Small intestine (tissue), 16 donors: ENCODE measurements around the gene SEPTIN11. TPM values are rescaled to one million over a fixed set of nuclear protein-coding genes. Genes with fewer than 3 reads are reported as not detected.

Experiments used
- DNase-seq, 2 donors: peaks; one replicate each; pipeline versions ENCODE4 v3.0.0 to v3.0.0-alpha.2; 2013
- FAIRE-seq: peaks from 2 replicates; lab custom pipeline; 2012; peaks lifted over from hg19 to GRCh38; lab: Jason Lieb, UNC
- H3K27ac ChIP-seq, 3 donors: one replicate each; pipeline ENCODE4 v1.5.1; 2013; ENCODE audit warnings: low read length in 2 of 3, mild to moderate bottlenecking in 2 of 3, control low read depth in 1 of 3, inconsistent platforms in 1 of 3, low read depth in 1 of 3, moderate library complexity in 1 of 3
- H3K27me3 ChIP-seq, 3 donors: one replicate each; pipeline ENCODE4 v1.6.1; 2013; ENCODE audit warnings: low read length in 3 of 3, inconsistent platforms in 1 of 3; ENCODE audit not compliant: control insufficient read depth in 3 of 3, insufficient read depth in 3 of 3
- H3K36me3 ChIP-seq, 3 donors: one replicate each; pipeline ENCODE4 v1.6.1; 2013; ENCODE audit warnings: low read length in 3 of 3, inconsistent platforms in 1 of 3, low read depth in 1 of 3, mild to moderate bottlenecking in 1 of 3, moderate library complexity in 1 of 3; ENCODE audit not compliant: control insufficient read depth in 3 of 3, insufficient read depth in 2 of 3
- H3K4me1 ChIP-seq, 3 donors: one replicate each; pipeline ENCODE4 v1.6.1; 2013; ENCODE audit warnings: low read length in 2 of 3, inconsistent platforms in 1 of 3, low read depth in 1 of 3, mild to moderate bottlenecking in 1 of 3, moderate library complexity in 1 of 3; ENCODE audit not compliant: control insufficient read depth in 3 of 3, insufficient read depth in 2 of 3
- H3K4me3 ChIP-seq, 3 donors: one replicate each; pipeline ENCODE4 v1.5.1; 2013; ENCODE audit warnings: low read length in 3 of 3, control low read depth in 1 of 3, inconsistent platforms in 1 of 3, low read depth in 1 of 3, mild to moderate bottlenecking in 1 of 3, moderate library complexity in 1 of 3
- H3K9me3 ChIP-seq, 2 donors: one replicate each; pipeline ENCODE4 v1.6.1; 2013; ENCODE audit warnings: low read depth in 1 of 2, low read length in 1 of 2; ENCODE audit not compliant: control insufficient read depth in 2 of 2, insufficient read depth in 1 of 2
- WGBS, 3 donors: extraction: QIAGEN DNeasy Blood & Tissue Kit; methylation state at CpG; one replicate each; pipeline ENCODE4 v1.1.7; 2013; 5-methylcytosine and 5-hydroxymethylcytosine counted together
- long read RNA-seq, 10 donors: transcript quantifications; one replicate each; lab custom pipeline, GENCODE V29; 2026
- polyA plus RNA-seq, 4 donors: library from polyadenylated mRNA; stranded (reverse) in 3 of 4; unstranded in 1 of 4; fragments of 200-250 nt in 3 of 4; fragments of 120-200 nt in 1 of 4; gene quantifications; one replicate each; pipeline versions ENCODE4 v1.2.1 to v1.2.3, GENCODE V29; 2013
- donor health status: healthy with polysubstance abuse.
- donor health status: control.
- donor health status: control.
- donor health status: Bipolar disorder and iron deficiency.
- donor health status: healthy.

The SEPTIN11 gene
- 10 to 100 TPM; 19.0 to 56.0 (median 27.1) TPM for polyA plus RNA-seq
- long read RNA-seq, donor 1, full-length matches to known transcripts = 14 of 374 reads
- long read RNA-seq, donor 1, partial matches to known transcripts = 337 of 374 reads
- long read RNA-seq, donor 1, other reads (novel, unspliced or antisense) = 23 of 374 reads
- long read RNA-seq, donor 2, full-length matches to known transcripts = 3 of 3 reads
- long read RNA-seq, donor 2, partial matches to known transcripts = 0 of 3 reads
- long read RNA-seq, donor 2, other reads (novel, unspliced or antisense) = 0 of 3 reads
- long read RNA-seq, donor 3, full-length matches to known transcripts = 6 of 271 reads
- long read RNA-seq, donor 3, partial matches to known transcripts = 162 of 271 reads
- long read RNA-seq, donor 3, other reads (novel, unspliced or antisense) = 103 of 271 reads
- long read RNA-seq, donor 4 = 0 reads
- long read RNA-seq, donor 5, partial matches to known transcripts = 0 of 3 reads
- long read RNA-seq, donor 5, other reads (novel, unspliced or antisense) = 0 of 3 reads
- long read RNA-seq, donor 6, transcript SEPT11-203 (9 exons, 2,615 nt) = major isoform, 5 of 5 reads
- long read RNA-seq, donor 6, partial matches to known transcripts = 0 of 5 reads
- long read RNA-seq, donor 6, other reads (novel, unspliced or antisense) = 0 of 5 reads
- long read RNA-seq, donor 7, transcript SEPT11-203 (9 exons, 2,615 nt) = major isoform, 11 of 558 reads
- long read RNA-seq, donor 7, partial matches to known transcripts = 527 of 558 reads
- long read RNA-seq, donor 7, other reads (novel, unspliced or antisense) = 19 of 558 reads
- long read RNA-seq, donor 8, full-length matches to known transcripts = 4 of 28 reads
- long read RNA-seq, donor 8, partial matches to known transcripts = 8 of 28 reads
- long read RNA-seq, donor 8, other reads (novel, unspliced or antisense) = 16 of 28 reads
- long read RNA-seq, donor 9, full-length matches to known transcripts = 3 of 3 reads
- long read RNA-seq, donor 9, partial matches to known transcripts = 0 of 3 reads
- long read RNA-seq, donor 9, other reads (novel, unspliced or antisense) = 0 of 3 reads
- long read RNA-seq, donor 10, full-length matches to known transcripts = 13 of 290 reads
- long read RNA-seq, donor 10, partial matches to known transcripts = 257 of 290 reads
- long read RNA-seq, donor 10, other reads (novel, unspliced or antisense) = 20 of 290 reads

DNA sequence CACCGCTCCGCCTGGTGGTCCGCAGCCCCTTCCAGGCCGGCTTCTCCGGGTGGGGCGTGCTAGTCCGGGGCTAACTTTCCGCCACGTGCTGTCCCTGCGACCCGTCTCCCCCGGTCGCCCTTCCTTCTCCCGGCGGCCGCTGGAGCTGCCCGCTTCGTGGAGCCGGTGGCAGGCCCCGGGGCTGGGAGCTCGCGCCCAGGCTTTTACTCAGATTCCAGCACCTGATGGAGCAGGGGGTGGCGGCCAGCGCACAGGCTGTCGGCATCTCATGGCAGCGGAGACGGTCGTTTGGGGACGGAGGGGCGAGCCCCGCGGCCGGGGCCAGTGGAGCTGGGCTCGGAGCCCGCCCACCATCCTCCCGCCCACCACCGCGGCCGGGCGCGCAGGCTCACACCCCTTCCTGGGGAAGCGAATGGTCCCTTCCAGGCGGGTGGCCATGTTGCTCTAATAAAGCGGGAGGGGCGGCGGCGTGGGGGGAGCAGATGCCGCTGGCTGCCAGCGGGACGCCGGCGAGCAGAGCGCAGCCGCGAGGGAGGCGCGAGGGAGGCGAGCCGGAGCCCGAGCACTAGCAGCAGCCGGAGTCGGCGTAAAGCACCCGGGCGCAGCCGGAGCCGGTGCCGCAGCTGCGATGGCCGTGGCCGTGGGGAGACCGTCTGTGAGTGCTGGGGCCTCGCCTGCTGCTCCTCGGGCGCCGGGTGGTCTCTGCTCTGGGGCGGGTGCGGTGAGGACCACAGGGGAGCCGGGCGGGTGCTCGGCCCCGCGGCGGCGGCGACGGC is at the start of gene SEPTIN11:
Gene SEPTIN11, plus strand, starts transcription at position 477 of the 776 bp plus-strand sequence. Its CDS starts 152 bp downstream, at position 629.
- peaks cover 0 to 3% (median 0%) of the 10 kb centered on the region in 3 donors for H3K27me3 ChIP-seq
- FAIRE-seq = no peak
- H3K4me1 ChIP-seq = peaks cover 0 to 12% (median 9%) of the 10 kb centered on the region in 3 donors

GRCh38 chr4:76902233-76902890 is 47.2 kb upstream of the SEPTIN11 start:
- Histone ChIP-seq H3K4me1 (peaks cover 3 to 5% (median 5%) of the 10 kb centered on the region in 3 donors), H3K27ac (peak overlapping the region in 1 of 3 donors; percentile 6), H3K36me3 (no peaks in the 10 kb centered on the region), H3K27me3 (peaks cover 0 to 16% (median 2%) of the 10 kb centered on the region in 3 donors), H3K4me3 (no peak overlapping the region), H3K9me3 (peaks cover 0 to 10% of the 10 kb centered on the region in 2 donors)
- FAIRE-seq (no peak), DNase-seq (peak; percentile 73 to 85)
- 19 to 51% (median 29%) methylated on average over 3 of the region's 3 CpGs for WGBS, 3 donors

More for the DNA sequence above, at the start of gene SEPTIN11:
- H3K27ac ChIP-seq = peak within 1 kb of the TSS; percentile 71 to 86 (median 85)
- WGBS, 3 donors = 0 to 1% (median 1%) methylated on average over 49 to 87 of the region's 87 CpGs
- no peaks in the 10 kb centered on the region for H3K9me3 ChIP-seq
- H3K4me3 ChIP-seq = peak within 1 kb of the TSS; percentile 56 to 91 (median 90)
- DNase-seq = peak; percentile 86 to 96
- peaks cover 0 to 3% (median 0%) of the 10 kb centered on the region in 3 donors for H3K36me3 ChIP-seq

- 79 to 90% (median 80%) methylated on average over 4 of the region's 4 CpGs for WGBS, 3 donors
- Histone ChIP-seq H3K36me3 (no peaks in the 10 kb centered on the region), H3K27ac (no peak overlapping the region), H3K4me1 (peaks cover 0 to 5% (median 3%) of the 10 kb centered on the region in 3 donors), H3K9me3 (peaks cover 0 to 14% of the 10 kb centered on the region in 2 donors), H3K27me3 (peaks cover 0 to 3% (median 0%) of the 10 kb centered on the region in 3 donors), H3K4me3 (no peak overlapping the region)
- no peak for DNase-seq
- no peak for FAIRE-seq
Observed at GRCh38 chr4:76904646-76905190, 44.8 kb upstream of the SEPTIN11 start.

DNA sequence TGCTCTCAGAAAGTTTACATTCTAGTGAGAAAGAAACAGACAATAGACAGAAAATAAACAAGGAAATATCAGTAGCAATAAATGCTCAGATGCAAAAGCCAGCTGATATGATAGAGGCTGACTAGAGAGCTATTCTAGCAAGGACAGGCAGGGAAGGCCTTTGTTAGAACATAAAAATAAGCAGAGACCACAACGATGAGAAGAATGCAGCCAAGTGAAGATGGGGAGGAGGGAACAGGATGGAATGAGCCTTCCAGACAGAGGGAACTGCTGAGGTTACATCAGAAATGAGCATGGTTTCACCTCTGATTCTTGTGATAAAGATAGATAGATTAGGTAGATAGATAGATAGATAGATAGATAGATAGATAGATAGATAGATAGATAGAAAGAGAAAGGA is 44.0 kb upstream of the SEPTIN11 start:
- H3K27me3 ChIP-seq = peaks cover 0 to 5% (median 0%) of the 10 kb centered on the region in 3 donors
- FAIRE-seq (no peak), DNase-seq (no peak)
- WGBS, 3 donors = 64 to 86% (median 75%) methylated on average over 1 of the region's 1 CpG
- H3K4me1 ChIP-seq = peaks cover 0 to 5% (median 3%) of the 10 kb centered on the region in 3 donors
- H3K4me3 ChIP-seq = no peak overlapping the region
- H3K27ac ChIP-seq = no peak overlapping the region
- H3K36me3 ChIP-seq = no peaks in the 10 kb centered on the region
- H3K9me3 ChIP-seq = peaks cover 0 to 14% of the 10 kb centered on the region in 2 donors

DNA sequence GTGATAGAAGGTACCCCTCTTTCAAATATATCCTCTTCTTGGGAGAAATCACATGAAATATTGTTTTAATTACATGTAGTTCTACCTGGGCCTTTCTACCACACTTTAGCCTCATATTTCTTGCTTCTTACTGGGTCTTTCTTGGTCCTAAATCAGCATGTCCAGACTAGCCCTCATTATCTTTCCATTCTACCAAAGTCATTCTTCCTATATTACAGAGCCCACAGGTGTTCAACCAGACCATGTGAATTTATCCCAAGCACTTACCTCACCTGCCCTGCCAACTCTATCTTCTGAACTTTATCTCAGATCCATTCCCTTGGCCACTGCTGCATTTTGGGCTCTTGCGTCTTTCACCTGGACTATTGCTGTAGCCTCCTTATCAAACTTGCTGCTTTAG is 39.8 kb upstream of the SEPTIN11 start:
- H3K9me3 ChIP-seq = peaks cover 0 to 7% of the 10 kb centered on the region in 2 donors
- FAIRE-seq = no peak
- H3K27me3 ChIP-seq = peaks cover 0 to 14% (median 0%) of the 10 kb centered on the region in 3 donors
- 91 to 99% (median 94%) methylated on average over 1 of the region's 1 CpG for WGBS, 3 donors
- DNase-seq = no peak
- no peaks in the 10 kb centered on the region for H3K4me1 ChIP-seq
- no peak overlapping the region for H3K4me3 ChIP-seq
- H3K36me3 ChIP-seq = no peaks in the 10 kb centered on the region
- H3K27ac ChIP-seq = no peak overlapping the region

DNA sequence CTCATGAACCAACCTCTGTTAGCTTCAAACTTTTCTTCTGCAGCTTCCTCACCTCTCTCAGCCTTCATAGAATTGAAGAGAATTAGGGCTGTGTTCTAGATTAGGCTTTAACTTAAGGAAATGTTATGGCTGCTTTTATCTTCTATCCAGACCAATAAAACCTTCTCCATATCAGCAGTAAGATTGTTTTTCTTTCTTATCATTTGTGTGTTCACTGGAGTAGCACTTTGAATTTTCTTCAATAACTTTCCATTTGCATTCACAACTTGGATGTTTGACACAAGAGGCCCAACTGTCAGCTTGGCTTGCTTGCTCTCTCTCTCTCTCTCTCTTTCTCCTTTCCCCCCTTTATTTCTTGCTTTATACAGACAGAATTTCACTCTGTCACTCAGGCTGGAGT is 28.8 kb upstream of the SEPTIN11 start:
- no peak overlapping the region for H3K4me3 ChIP-seq
- peaks cover 0 to 8% (median 4%) of the 10 kb centered on the region in 3 donors for H3K4me1 ChIP-seq
- peaks cover 0 to 14% (median 0%) of the 10 kb centered on the region in 3 donors for H3K27me3 ChIP-seq
- H3K36me3 ChIP-seq = no peaks in the 10 kb centered on the region
- no peak overlapping the region for H3K27ac ChIP-seq
- FAIRE-seq (no peak), DNase-seq (peak; percentile 41 to 58)
- H3K9me3 ChIP-seq = no peaks in the 10 kb centered on the region
